ENCODE measurements around the gene CFAP68. TPM values are rescaled to one million over a fixed set of nuclear protein-coding genes. Genes with fewer than 3 reads are reported as not detected.

The CFAP68 gene
- total RNA-seq, 1 experiment from 2014 or later: 49.6 TPM

DNA sequence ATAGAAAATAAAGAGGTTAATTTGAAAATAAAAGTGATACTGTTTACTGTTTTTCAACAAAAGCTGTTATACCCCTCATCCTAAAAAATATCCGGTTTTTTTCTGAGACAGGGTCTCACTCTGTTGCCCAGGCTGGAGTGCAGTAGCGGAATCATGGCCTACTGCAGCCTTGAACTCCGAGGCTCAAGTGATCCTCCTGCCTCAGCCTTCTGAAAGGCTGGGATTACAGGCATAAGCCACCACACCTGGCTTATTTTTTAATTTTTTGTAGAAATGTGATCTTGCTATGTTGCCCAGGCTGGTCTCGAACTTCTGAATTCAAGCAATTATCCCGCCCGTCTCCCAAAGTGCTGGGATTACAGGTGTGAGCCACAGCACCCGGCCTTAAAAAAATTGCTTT, 43.7 kb upstream of the CFAP68 start:
- H3K36me3 ChIP-seq (ENCODE audit: control insufficient read depth in 1 of 2, insufficient read depth in 2 of 2, low read length in 2 of 2): peaks cover 0 to 4% of the 10 kb centered on the region in 2 experiments; a peak in 3 of 4 replicates
- H3K9ac ChIP-seq (ENCODE audit: low read length): no peak overlapping the region
- H3K9me2 ChIP-seq (ENCODE audit: insufficient read depth): no peaks in the 10 kb centered on the region
- no TSS peak for BruUV-seq (replicated peaks)
- TF ChIP-seq EZH2phosphoT487 (IDR thresholded peaks at IDR 0.05; ENCODE audit: borderline replicate concordance) (no peak), POLR2AphosphoS5 (IDR thresholded peaks at IDR 0.05; ENCODE audit: low read depth, low read length) (no peak), POLR2A (IDR thresholded peaks at IDR 0.05; ENCODE audit: borderline replicate concordance, extremely low read depth, insufficient read depth, insufficient read length) (no peak), FOSL1 (IDR thresholded peaks at IDR 0.05; ENCODE audit: low read depth) (no peak), YY1 (IDR thresholded peaks at IDR 0.05; ENCODE audit: extremely low read depth, insufficient replicate concordance, low read depth, low read length) (no peak), SIN3A (IDR thresholded peaks at IDR 0.05; ENCODE audit: low read depth) (no peak), SP1 (IDR thresholded peaks at IDR 0.05; ENCODE audit: low read depth) (no peak), TCF7L2 (IDR thresholded peaks at IDR 0.05; ENCODE audit: borderline replicate concordance, extremely low read depth, insufficient read depth, insufficient read length) (no peak), ZBTB33 (IDR thresholded peaks at IDR 0.05; ENCODE audit: extremely low read depth, insufficient replicate concordance, low read length) (no peak), ELF1 (IDR thresholded peaks at IDR 0.05; ENCODE audit: borderline replicate concordance, low read depth) (no peak), JUND (IDR thresholded peaks at IDR 0.05) (no peak), CEBPB (IDR thresholded peaks at IDR 0.05; ENCODE audit: low read depth) (no peak), EGR1 (IDR thresholded peaks at IDR 0.05; ENCODE audit: low read depth) (no peak), ZFX (IDR thresholded peaks at IDR 0.05) (no peak), EZH2 (IDR thresholded peaks at IDR 0.05) (no peak), CBX3 (IDR thresholded peaks at IDR 0.05; ENCODE audit: low read depth) (no peak)
- TF ChIP-seq, protein P1, sequence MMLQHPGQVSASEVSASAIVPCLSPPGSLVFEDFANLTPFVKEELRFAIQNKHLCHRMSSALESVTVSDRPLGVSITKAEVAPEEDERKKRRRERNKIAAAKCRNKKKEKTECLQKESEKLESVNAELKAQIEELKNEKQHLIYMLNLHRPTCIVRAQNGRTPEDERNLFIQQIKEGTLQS (IDR thresholded peaks at IDR 0.05): no peak
- TF ChIP-seq, protein P2, sequence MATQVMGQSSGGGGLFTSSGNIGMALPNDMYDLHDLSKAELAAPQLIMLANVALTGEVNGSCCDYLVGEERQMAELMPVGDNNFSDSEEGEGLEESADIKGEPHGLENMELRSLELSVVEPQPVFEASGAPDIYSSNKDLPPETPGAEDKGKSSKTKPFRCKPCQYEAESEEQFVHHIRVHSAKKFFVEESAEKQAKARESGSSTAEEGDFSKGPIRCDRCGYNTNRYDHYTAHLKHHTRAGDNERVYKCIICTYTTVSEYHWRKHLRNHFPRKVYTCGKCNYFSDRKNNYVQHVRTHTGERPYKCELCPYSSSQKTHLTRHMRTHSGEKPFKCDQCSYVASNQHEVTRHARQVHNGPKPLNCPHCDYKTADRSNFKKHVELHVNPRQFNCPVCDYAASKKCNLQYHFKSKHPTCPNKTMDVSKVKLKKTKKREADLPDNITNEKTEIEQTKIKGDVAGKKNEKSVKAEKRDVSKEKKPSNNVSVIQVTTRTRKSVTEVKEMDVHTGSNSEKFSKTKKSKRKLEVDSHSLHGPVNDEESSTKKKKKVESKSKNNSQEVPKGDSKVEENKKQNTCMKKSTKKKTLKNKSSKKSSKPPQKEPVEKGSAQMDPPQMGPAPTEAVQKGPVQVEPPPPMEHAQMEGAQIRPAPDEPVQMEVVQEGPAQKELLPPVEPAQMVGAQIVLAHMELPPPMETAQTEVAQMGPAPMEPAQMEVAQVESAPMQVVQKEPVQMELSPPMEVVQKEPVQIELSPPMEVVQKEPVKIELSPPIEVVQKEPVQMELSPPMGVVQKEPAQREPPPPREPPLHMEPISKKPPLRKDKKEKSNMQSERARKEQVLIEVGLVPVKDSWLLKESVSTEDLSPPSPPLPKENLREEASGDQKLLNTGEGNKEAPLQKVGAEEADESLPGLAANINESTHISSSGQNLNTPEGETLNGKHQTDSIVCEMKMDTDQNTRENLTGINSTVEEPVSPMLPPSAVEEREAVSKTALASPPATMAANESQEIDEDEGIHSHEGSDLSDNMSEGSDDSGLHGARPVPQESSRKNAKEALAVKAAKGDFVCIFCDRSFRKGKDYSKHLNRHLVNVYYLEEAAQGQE (IDR thresholded peaks at IDR 0.05; ENCODE audit: low read depth): no peak
- TF ChIP-seq, protein P3, sequence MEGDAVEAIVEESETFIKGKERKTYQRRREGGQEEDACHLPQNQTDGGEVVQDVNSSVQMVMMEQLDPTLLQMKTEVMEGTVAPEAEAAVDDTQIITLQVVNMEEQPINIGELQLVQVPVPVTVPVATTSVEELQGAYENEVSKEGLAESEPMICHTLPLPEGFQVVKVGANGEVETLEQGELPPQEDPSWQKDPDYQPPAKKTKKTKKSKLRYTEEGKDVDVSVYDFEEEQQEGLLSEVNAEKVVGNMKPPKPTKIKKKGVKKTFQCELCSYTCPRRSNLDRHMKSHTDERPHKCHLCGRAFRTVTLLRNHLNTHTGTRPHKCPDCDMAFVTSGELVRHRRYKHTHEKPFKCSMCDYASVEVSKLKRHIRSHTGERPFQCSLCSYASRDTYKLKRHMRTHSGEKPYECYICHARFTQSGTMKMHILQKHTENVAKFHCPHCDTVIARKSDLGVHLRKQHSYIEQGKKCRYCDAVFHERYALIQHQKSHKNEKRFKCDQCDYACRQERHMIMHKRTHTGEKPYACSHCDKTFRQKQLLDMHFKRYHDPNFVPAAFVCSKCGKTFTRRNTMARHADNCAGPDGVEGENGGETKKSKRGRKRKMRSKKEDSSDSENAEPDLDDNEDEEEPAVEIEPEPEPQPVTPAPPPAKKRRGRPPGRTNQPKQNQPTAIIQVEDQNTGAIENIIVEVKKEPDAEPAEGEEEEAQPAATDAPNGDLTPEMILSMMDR (IDR thresholded peaks at IDR 0.05 in 2 of 3, conservative IDR thresholded peaks at IDR 0.05 in 1 of 3; ENCODE audit: borderline replicate concordance in 1 of 3, insufficient read depth in 1 of 3, low read depth in 2 of 3, low read length in 2 of 3): no peak
- TF ChIP-seq, protein P4, sequence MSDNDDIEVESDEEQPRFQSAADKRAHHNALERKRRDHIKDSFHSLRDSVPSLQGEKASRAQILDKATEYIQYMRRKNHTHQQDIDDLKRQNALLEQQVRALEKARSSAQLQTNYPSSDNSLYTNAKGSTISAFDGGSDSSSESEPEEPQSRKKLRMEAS (IDR thresholded peaks at IDR 0.05): no peak
- H3K9me3 ChIP-seq (ENCODE audit: control insufficient read depth in 1 of 2, insufficient read depth in 1 of 2, low read depth in 1 of 2, low read length in 2 of 2): no peaks in the 10 kb centered on the region
- H3K27me3 ChIP-seq (ENCODE audit: insufficient read depth, low read length): no peaks in the 10 kb centered on the region
- no peaks in the 10 kb centered on the region for H3K79me2 ChIP-seq (ENCODE audit: insufficient read depth, low read length)
- POLR2A ChIA-PET: no interaction called here
- H2AFZ ChIP-seq (ENCODE audit: low read depth, low read length, poor library complexity, severe bottlenecking): no peak overlapping the region
- RAD21 ChIA-PET (ENCODE audit: low non-redundant PET in 1 of 2, low total read pairs in 2 of 2, uncharacterized antibody in 2 of 2, unreplicated experiment in 2 of 2): no interaction called here
- ATAC-seq (no peak), DNase-seq (ENCODE audit: low read depth, low spot score) (no peak)
- CTCF ChIA-PET: no interaction called here
- no peak overlapping the region for H3K27ac ChIP-seq (ENCODE audit: low read depth, low read length)
- no peak overlapping the region for H3K4me2 ChIP-seq (ENCODE audit: low read length)
- H3K4me1 ChIP-seq (ENCODE audit: control insufficient read depth in 1 of 2, insufficient read depth in 2 of 2, low read length in 2 of 2): 0 out of 4 replicates have a peak, but pooled peaks cover 0 to 2% of the 10 kb centered on the region in 2 experiments
- intact Hi-C loops (cut with micrococcal nuclease): no loop called here
- no peaks in the 10 kb centered on the region for H4K20me1 ChIP-seq (ENCODE audit: insufficient read depth)
- no peak overlapping the region for H3K4me3 ChIP-seq (replicated peaks in 1 of 2; ENCODE audit: low read depth in 1 of 2, low read length in 2 of 2)
